Psoas muscle (tissue), 8 donors: ENCODE data around the gene CYP4A22. TPM values are rescaled to one million over a fixed set of nuclear protein-coding genes. Genes with fewer than 3 reads are reported as not detected.

Source experiments
- ATAC-seq, 4 donors: fragments of 200-7000 bp; cut with Tn5 transposase; one replicate each; pipeline ENCODE4 v1.9.1; 2020; ENCODE audit warnings: moderate library complexity in 3 of 4, mild to moderate bottlenecking in 2 of 4
- DNase-seq, 2 donors: peaks; one replicate each; pipeline ENCODE4 v3.0.0-alpha.2; 2020
- H3K27ac ChIP-seq: fragments of 200-600 bp; one replicate; pipeline ENCODE4 v1.8.0; 2022
- H3K27me3 ChIP-seq, 3 donors: fragments of 200-600 bp in 1 of 3; one replicate each; pipeline versions ENCODE4 v1.6.1 to v1.8.0; 2013 to 2022; ENCODE audit warnings: low read length in 2 of 3, mild to moderate bottlenecking in 2 of 3, moderate library complexity in 1 of 3; ENCODE audit not compliant: insufficient read depth in 3 of 3
- H3K36me3 ChIP-seq, 2 donors: fragments of 200-600 bp in 1 of 2; one replicate each; pipeline versions ENCODE4 v1.6.1 to v1.8.0; 2013 to 2022; ENCODE audit warnings: low read depth in 1 of 2, mild to moderate bottlenecking in 1 of 2, moderate library complexity in 1 of 2; ENCODE audit not compliant: insufficient read depth in 1 of 2
- H3K4me1 ChIP-seq: fragments of 200-600 bp; one replicate; pipeline ENCODE4 v1.8.0; 2022
- H3K4me3 ChIP-seq: fragments of 200-600 bp; one replicate; pipeline ENCODE4 v1.8.0; 2022; ENCODE audit warnings: mild to moderate bottlenecking
- H3K9me3 ChIP-seq: fragments of 200-600 bp; one replicate; pipeline ENCODE4 v1.8.0; 2022
- WGBS, 3 donors: extraction: QIAGEN DNeasy Blood & Tissue Kit; methylation state at CpG; one replicate each; pipeline versions ENCODE4 v1.1.6 to v1.1.7; 2013; 5-methylcytosine and 5-hydroxymethylcytosine counted together
- intact Hi-C, 2 donors: fragments of 100-400 bp; cut with DNase I; formaldehyde crosslinking; loops; one replicate each; pipeline versions ENCODE4 v1.11.0 to v1.14.2; 2022
- polyA plus RNA-seq, 3 donors: library from polyadenylated mRNA; stranded (reverse); fragments of 200-250 nt; gene quantifications; one replicate each; pipeline ENCODE4 v1.2.3, GENCODE V29; 2013
- total RNA-seq, 4 donors: library from RNA; stranded (reverse); fragmentation: NEBNext Ultra II Directional in 2 of 4; extraction: Animal tissue kit (Norgen Biotek cat#: 25700) in 2 of 4; gene quantifications; one replicate each; pipeline versions ENCODE4 v1.2.1 to v1.2.4, GENCODE V29; 2021 to 2023
- TF ChIP-seq, protein P1 (sequence below): fragments of 200-600 bp; IDR thresholded peaks from one replicate; pipeline ENCODE4 v1.8.0; 2022; ENCODE audit warnings: antibody characterized with exemption
- donor health status: healthy with polysubstance abuse.
- donor health status: DM: no; HTN: no; CAD: no; lungs with moderate emphysema.
- donor health status: Bipolar disorder and iron deficiency.
- donor health status: healthy.
- donor health status: DM: yes; HTN: yes; CAD: no.
- donor health status: DM: no; HTN: no; CAD: no.
- donor health status: DM: no; HTN: no; CAD: no.
- donor health status: DM: yes; HTN: yes; CAD: no.

CYP4A22 gene
- total and polyA plus RNA-seq, 7 donors = 0.03 to 0.04 TPM; not detected in 5

DNA sequence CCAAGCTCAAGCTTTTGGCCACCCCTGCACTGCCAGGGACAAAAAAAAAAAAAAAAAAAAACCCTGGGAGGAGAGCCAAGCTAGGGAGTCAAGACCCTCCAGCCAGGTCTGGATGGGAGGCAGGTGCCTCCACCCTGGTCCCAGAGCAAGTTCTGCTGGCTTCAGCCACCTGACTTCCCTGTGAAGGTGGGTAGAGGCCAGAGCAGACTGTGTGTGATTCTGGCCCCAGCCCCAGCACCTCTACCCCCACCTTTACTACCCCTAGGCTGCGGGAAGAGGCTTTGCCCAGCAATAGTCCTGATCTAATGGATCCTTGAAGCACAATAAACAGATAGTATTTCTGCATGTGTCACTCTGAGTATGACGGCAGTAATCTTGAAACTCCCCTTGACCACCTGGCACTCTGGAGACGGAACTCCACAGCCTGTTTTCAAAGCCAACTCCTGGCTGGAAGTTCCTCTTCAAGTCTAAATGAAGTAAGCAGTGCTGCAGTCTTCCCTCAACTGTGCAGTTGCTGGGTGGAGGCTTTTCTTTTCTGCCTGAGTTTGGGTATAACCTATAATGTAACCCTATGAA, 42.8 kb downstream of the CYP4A22 start:
- no peaks in the 10 kb centered on the region for H3K36me3 ChIP-seq
- peaks cover 6% of the 10 kb centered on the region for H3K4me1 ChIP-seq
- TF ChIP-seq, protein P1, sequence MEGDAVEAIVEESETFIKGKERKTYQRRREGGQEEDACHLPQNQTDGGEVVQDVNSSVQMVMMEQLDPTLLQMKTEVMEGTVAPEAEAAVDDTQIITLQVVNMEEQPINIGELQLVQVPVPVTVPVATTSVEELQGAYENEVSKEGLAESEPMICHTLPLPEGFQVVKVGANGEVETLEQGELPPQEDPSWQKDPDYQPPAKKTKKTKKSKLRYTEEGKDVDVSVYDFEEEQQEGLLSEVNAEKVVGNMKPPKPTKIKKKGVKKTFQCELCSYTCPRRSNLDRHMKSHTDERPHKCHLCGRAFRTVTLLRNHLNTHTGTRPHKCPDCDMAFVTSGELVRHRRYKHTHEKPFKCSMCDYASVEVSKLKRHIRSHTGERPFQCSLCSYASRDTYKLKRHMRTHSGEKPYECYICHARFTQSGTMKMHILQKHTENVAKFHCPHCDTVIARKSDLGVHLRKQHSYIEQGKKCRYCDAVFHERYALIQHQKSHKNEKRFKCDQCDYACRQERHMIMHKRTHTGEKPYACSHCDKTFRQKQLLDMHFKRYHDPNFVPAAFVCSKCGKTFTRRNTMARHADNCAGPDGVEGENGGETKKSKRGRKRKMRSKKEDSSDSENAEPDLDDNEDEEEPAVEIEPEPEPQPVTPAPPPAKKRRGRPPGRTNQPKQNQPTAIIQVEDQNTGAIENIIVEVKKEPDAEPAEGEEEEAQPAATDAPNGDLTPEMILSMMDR = no peak
- ATAC-seq (no peak), DNase-seq (no peak)
- H3K27me3 ChIP-seq = peaks cover 0 to 17% (median 0%) of the 10 kb centered on the region in 3 donors
- H3K9me3 ChIP-seq = no peaks in the 10 kb centered on the region
- 33 to 42% (median 34%) methylated on average over 3 of the region's 3 CpGs for WGBS, 3 donors
- H3K27ac ChIP-seq = no peak overlapping the region
- no peak overlapping the region for H3K4me3 ChIP-seq
- intact Hi-C loops = loop anchor here (2.0 to 5.0 kb wide), 3 partner anchors 245 to 532 kb away; no protein-coding TSS in a partner anchor

DNA sequence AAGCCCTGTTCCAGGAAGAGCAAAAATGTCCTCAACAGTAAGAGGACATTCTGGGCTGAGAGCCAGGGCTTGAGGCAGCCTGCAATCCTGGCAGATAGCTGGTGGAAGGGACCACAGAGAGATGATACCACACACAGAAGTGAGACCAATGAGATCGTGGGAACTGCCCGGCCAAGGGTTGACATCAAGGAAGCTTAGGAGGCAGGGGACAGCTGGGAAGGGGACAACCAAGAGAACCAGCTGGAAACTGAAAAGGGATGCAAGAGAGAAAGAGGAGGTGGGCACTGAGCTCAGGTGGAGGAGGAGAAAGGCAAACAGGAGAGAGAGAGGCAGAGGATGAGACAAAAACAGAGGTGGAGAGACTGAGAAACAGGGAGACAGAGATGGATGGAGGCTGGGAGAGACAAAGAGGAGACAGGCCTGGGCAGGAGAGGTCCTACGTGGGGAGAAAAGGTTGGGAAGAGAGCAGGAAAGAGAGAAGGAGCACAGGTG, 43.4 kb downstream of the CYP4A22 start:
- DNase-seq = no peak
- H3K4me1 ChIP-seq = peaks cover 6% of the 10 kb centered on the region
- TF ChIP-seq, protein P1 = no peak
- 48 to 55% (median 48%) methylated on average over 3 of the region's 3 CpGs for WGBS, 3 donors
- H3K27ac ChIP-seq = no peak overlapping the region
- ATAC-seq = no peak
- no peak overlapping the region for H3K4me3 ChIP-seq
- intact Hi-C loops = loop anchor here in 1 of 2 donors (5.0 kb wide), 1 partner anchor 532 kb away; no protein-coding TSS in a partner anchor
- H3K27me3 ChIP-seq = peaks cover 0 to 17% (median 0%) of the 10 kb centered on the region in 3 donors
- H3K9me3 ChIP-seq = no peaks in the 10 kb centered on the region
- H3K36me3 ChIP-seq = no peaks in the 10 kb centered on the region

DNA sequence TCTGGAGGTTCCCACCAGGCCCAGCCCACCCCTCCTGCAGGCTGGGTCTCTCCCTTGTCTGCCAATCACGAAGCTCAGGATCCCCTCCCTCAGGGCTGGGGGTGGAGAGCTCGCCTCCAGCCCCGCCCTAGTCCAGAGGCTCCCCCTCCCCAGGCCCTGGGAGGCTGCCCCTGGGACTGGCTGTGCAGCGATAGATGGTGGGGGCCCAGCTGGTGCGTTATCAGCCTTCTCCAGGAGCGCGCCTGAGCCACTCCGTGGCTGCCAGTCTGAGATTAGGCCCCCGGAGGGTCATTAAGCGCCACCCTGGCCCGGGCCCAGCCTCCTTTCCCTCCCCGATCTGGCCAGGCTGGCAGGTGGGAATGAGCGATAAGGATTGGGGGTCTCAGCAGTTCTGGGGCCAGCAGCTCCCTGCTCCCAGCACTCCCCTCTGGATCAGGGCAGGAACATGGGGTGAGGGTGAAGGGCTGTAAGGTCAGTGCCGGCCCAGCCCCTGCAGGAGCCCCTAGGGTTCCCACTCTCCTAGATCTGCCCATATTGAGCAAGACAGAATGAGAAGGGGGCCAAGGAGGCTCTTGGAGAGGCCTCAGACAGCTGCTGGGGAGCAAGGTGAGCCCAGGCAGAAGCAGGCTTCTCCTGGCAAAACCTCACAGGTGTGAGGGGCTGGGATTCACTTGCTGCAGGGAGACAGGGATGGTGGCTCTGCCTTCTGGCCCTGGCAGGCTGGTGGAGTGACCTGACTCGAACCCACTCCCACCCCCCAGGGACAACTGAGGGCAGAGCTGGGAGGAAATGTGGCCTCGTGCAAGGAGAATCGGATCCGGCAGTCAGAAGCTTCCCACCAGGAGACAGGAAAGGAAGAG, 44.1 kb downstream of the CYP4A22 start:
- ATAC-seq = no peak
- no peak overlapping the region for H3K4me3 ChIP-seq
- no peaks in the 10 kb centered on the region for H3K9me3 ChIP-seq
- intact Hi-C loops = loop anchor here in 1 of 2 donors (5.0 kb wide), 1 partner anchor 531 kb away; no protein-coding TSS in a partner anchor
- 47 to 55% (median 54%) methylated on average over 10 to 18 of the region's 18 CpGs for WGBS, 3 donors
- H3K27me3 ChIP-seq = peaks cover 0 to 13% (median 0%) of the 10 kb centered on the region in 3 donors
- DNase-seq = no peak
- no peaks in the 10 kb centered on the region for H3K36me3 ChIP-seq
- TF ChIP-seq, protein P1 = no peak
- no peak overlapping the region for H3K27ac ChIP-seq
- H3K4me1 ChIP-seq = peaks cover 6% of the 10 kb centered on the region

DNA sequence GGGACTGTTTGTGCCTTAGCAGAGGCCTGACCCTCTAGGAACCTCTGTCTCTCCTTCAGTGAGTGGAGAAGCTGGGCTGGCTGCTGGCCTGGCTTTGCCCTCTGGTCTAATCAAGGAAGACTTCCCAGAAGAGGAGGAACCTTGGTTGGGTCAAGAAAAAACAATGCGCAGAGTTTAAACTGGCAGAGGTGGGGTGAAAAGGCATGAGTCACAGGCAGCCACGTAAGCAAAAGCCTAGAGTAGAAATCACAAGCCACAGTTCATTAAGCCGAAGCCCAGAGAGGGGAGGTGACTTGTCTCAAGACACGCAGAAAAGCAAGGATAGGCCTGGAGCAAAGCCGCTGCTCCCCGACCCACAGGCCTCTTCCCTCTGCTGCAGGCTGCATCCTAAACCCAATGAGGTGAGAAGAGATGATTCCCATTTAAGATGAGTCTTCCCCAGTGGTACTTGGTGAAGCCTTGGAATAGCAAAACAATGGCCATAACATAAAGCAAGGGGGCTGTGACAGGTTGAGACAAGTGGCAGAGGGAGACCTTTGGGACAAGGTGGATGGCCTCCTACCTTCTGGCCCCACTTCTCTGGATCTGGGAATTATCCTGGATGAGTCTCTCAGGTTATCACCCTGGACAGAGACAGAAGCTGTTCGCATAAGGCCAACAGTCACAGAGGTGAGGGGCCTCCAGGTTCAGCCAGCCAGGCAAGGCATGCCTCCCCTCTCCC, 44.9 kb downstream of the CYP4A22 start:
- Histone ChIP-seq H3K36me3 (no peaks in the 10 kb centered on the region), H3K4me3 (no peak overlapping the region), H3K4me1 (peaks cover 6% of the 10 kb centered on the region), H3K9me3 (no peaks in the 10 kb centered on the region), H3K27ac (no peak overlapping the region), H3K27me3 (peaks cover 0 to 13% (median 0%) of the 10 kb centered on the region in 3 donors)
- TF ChIP-seq, protein P1 = no peak
- no peak for ATAC-seq
- no peak for DNase-seq
- 78 to 95% (median 88%) methylated on average over 7 of the region's 7 CpGs for WGBS, 3 donors
- intact Hi-C loops = loop anchor here in 1 of 2 donors (5.0 kb wide), 1 partner anchor 530 kb away; no protein-coding TSS in a partner anchor
